H9 (cell line): ENCODE data around the gene LAMB1. TPM values are rescaled to one million over a fixed set of nuclear protein-coding genes. Genes with fewer than 3 reads are reported as not detected.

ENCODE experiments used
- DNase-seq: peaks from one replicate; pipeline ENCODE4 v3.0.0-alpha.2; 2017
- H2AFZ ChIP-seq: one replicate; pipeline ENCODE4 v1.6.1; 2013; ENCODE audit warnings: mild to moderate bottlenecking, low read length, control low read depth, moderate library complexity
- H2AK5ac ChIP-seq: 2 replicates; pipeline ENCODE4 v1.6.1; 2013; ENCODE audit warnings: low read length, control low read depth, mixed read lengths; ENCODE audit not compliant: insufficient read length
- H2BK120ac ChIP-seq: one replicate; pipeline ENCODE4 v1.6.1; 2013; ENCODE audit warnings: low read depth, mild to moderate bottlenecking, low read length, control low read depth, inconsistent platforms; ENCODE audit not compliant: poor library complexity, severe bottlenecking
- H2BK12ac ChIP-seq: 2 replicates; pipeline ENCODE4 v1.6.1; 2013; ENCODE audit warnings: low read length, control low read depth, mixed read lengths, low read depth; ENCODE audit not compliant: insufficient read length
- H2BK15ac ChIP-seq: 2 replicates; pipeline ENCODE4 v1.6.1; 2013; ENCODE audit warnings: low read depth, low read length, control low read depth
- H2BK20ac ChIP-seq: one replicate; pipeline ENCODE4 v1.6.1; 2013; ENCODE audit warnings: low read depth, mild to moderate bottlenecking, low read length, control low read depth, inconsistent platforms; ENCODE audit not compliant: poor library complexity, severe bottlenecking
- H2BK5ac ChIP-seq: 2 replicates; pipeline ENCODE4 v1.6.1; 2013; ENCODE audit warnings: low read length, control low read depth, mixed read lengths; ENCODE audit not compliant: insufficient read length
- H3K14ac ChIP-seq: 2 replicates; pipeline ENCODE4 v1.6.1; 2013; ENCODE audit warnings: low read length, control low read depth; ENCODE audit not compliant: insufficient read depth
- H3K18ac ChIP-seq: 2 replicates; pipeline ENCODE4 v1.6.1; 2013; ENCODE audit warnings: low read depth, mild to moderate bottlenecking, mixed read lengths, low read length, control low read depth; ENCODE audit not compliant: insufficient read length
- H3K23ac ChIP-seq: 2 replicates; pipeline ENCODE4 v1.6.1; 2013; ENCODE audit warnings: low read length, control low read depth, mixed read lengths, low read depth; ENCODE audit not compliant: insufficient read length
- H3K23me2 ChIP-seq: 2 replicates; pipeline ENCODE4 v1.6.1; 2013; ENCODE audit warnings: low read depth, mild to moderate bottlenecking, mixed read lengths, low read length, control low read depth; ENCODE audit not compliant: insufficient read length, poor library complexity, severe bottlenecking
- H3K27ac ChIP-seq: 2 replicates; pipeline ENCODE4 v1.5.1; 2013; ENCODE audit warnings: low read length, control low read depth, mixed read lengths, low read depth; ENCODE audit not compliant: insufficient read length
- H3K27me3 ChIP-seq: 2 replicates; pipeline ENCODE4 v1.6.1; 2013; ENCODE audit warnings: low read length, control low read depth, inconsistent platforms; ENCODE audit not compliant: insufficient read depth
- H3K4ac ChIP-seq: 2 replicates; pipeline ENCODE4 v1.6.1; 2013; ENCODE audit warnings: low read depth, mild to moderate bottlenecking, control low read depth, inconsistent platforms, low read length, moderate library complexity
- H3K4me1 ChIP-seq: 2 replicates; pipeline ENCODE4 v1.6.1; 2013; ENCODE audit warnings: low read length, control low read depth, inconsistent platforms; ENCODE audit not compliant: insufficient read depth
- H3K4me2 ChIP-seq: 2 replicates; pipeline ENCODE4 v1.6.1; 2013; ENCODE audit warnings: low read length, control low read depth, mixed read lengths; ENCODE audit not compliant: insufficient read length, insufficient read depth
- H3K56ac ChIP-seq: 2 replicates; pipeline ENCODE4 v1.6.1; 2013; ENCODE audit warnings: low read depth, mild to moderate bottlenecking, mixed read lengths, low read length, control low read depth; ENCODE audit not compliant: insufficient read length
- H3K79me1 ChIP-seq: 2 replicates; pipeline ENCODE4 v1.6.1; 2013; ENCODE audit warnings: low read depth, mild to moderate bottlenecking, moderate library complexity, low read length, control low read depth, inconsistent platforms; ENCODE audit not compliant: insufficient read depth, poor library complexity, severe bottlenecking
- H3K79me2 ChIP-seq: 2 replicates; pipeline ENCODE4 v1.6.1; 2013; ENCODE audit warnings: low read length, control low read depth, inconsistent platforms; ENCODE audit not compliant: insufficient read depth
- H3K9ac ChIP-seq: 2 replicates; pipeline ENCODE4 v1.6.1; 2013; ENCODE audit warnings: low read length, control low read depth, mixed read lengths; ENCODE audit not compliant: insufficient read length; ENCODE audit errors: extremely low read depth
- H3K9me3 ChIP-seq: one replicate; pipeline ENCODE4 v1.6.1; 2013; ENCODE audit warnings: low read depth, low read length, inconsistent platforms; ENCODE audit not compliant: control insufficient read depth
- H3T11ph ChIP-seq: one replicate; pipeline ENCODE4 v1.6.1; 2013; ENCODE audit warnings: mild to moderate bottlenecking, low read length, control low read depth, inconsistent platforms
- H4K20me1 ChIP-seq: one replicate; pipeline ENCODE4 v1.6.1; 2013; ENCODE audit not compliant: control insufficient read depth, insufficient read length, insufficient read depth
- H4K5ac ChIP-seq: 2 replicates; pipeline ENCODE4 v1.6.1; 2013; ENCODE audit warnings: low read depth, mild to moderate bottlenecking, mixed read lengths, low read length, control low read depth; ENCODE audit not compliant: insufficient read length
- H4K8ac ChIP-seq: replicated peaks from 2 replicates; pipeline ENCODE4 v1.6.1; 2013; ENCODE audit warnings: low read length, control low read depth, mixed read lengths, low read depth; ENCODE audit not compliant: insufficient read length
- H4K91ac ChIP-seq: 2 replicates; pipeline ENCODE4 v1.6.1; 2013; ENCODE audit warnings: low read depth, mild to moderate bottlenecking, moderate library complexity, mixed read lengths, low read length, control low read depth; ENCODE audit not compliant: insufficient read length
- H3K27ac Mint-ChIP-seq, 3 experiments: 2 replicates in 2 of 3; 3 replicates in 1 of 3; pipeline ENCODE4 v1.8.0; 2020 to 2021; ENCODE audit warnings: mixed read lengths in 3 of 3, mild to moderate bottlenecking in 1 of 3, moderate library complexity in 1 of 3
- H3K27me3 Mint-ChIP-seq: 2 replicates; pipeline ENCODE4 v1.8.0; 2021; ENCODE audit warnings: low read depth, mild to moderate bottlenecking, moderate library complexity, mixed read lengths
- H3K36me3 Mint-ChIP-seq, 3 experiments: 2 replicates in 2 of 3; 3 replicates in 1 of 3; pipeline ENCODE4 v1.8.0; 2020 to 2021; ENCODE audit warnings: low read depth in 3 of 3, mixed read lengths in 3 of 3; ENCODE audit not compliant: insufficient read depth in 1 of 3
- H3K4me1 Mint-ChIP-seq, 2 experiments: 2 replicates each; pipeline ENCODE4 v1.8.0; 2020; ENCODE audit warnings: mixed read lengths in 2 of 2
- H3K4me3 Mint-ChIP-seq, 2 experiments: 2 replicates in 1 of 2; 3 replicates in 1 of 2; pipeline ENCODE4 v1.8.0; 2020 to 2021; ENCODE audit warnings: mild to moderate bottlenecking in 2 of 2, mixed read lengths in 2 of 2, moderate library complexity in 1 of 2
- H3K9me3 Mint-ChIP-seq, 2 experiments: 2 replicates in 1 of 2; 3 replicates in 1 of 2; pipeline ENCODE4 v1.8.0; 2020; ENCODE audit warnings: mild to moderate bottlenecking in 2 of 2, mixed read lengths in 2 of 2, moderate library complexity in 1 of 2
- WGBS: extraction: QIAGEN DNeasy Blood & Tissue Kit; methylation state at CpG from one replicate; pipeline ENCODE4 v1.1.7; 2013; ENCODE audit warnings: missing lambda C conversion rate, low lambda C conversion rate, mixed read lengths; ENCODE audit not compliant: insufficient read length; ENCODE audit errors: extremely low coverage; 5-methylcytosine and 5-hydroxymethylcytosine counted together
- total RNA-seq: library from RNA; stranded (reverse); gene quantifications from 2 replicates; pipeline ENCODE4 v1.2.1, GENCODE V29; 2021
- TF ChIP-seq, protein P1 (sequence below): fragments of 200-600 bp; sonication (generic); conservative IDR thresholded peaks from 3 replicates; pipeline ENCODE4 v1.8.0; 2021; ENCODE audit warnings: antibody characterized with exemption, mild to moderate bottlenecking

LAMB1 gene
- total RNA-seq, 1 experiment from 2014 or later: 75.8 TPM

DNA sequence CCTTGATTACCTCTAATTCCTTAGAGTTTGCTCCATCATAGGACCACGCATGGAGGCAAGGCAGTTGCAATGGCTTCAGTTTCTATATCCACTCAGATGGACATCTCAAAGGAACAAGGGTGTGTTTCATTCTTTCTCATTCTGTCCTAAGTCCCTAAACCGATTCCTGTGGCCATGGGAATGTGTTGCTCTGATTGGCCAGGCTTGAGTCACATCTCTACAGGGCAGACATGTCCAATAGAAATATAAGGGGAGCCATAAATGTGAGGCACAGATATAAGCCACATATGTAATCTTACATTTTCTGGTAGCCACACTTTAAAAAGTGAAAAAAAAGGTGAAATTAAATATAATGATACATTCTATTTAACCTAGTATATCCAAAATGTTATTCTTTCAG lies 128.8 kb downstream of the LAMB1 start:
- no peak overlapping the region for H2BK5ac ChIP-seq
- no peaks in the 10 kb centered on the region for H3K9me3 ChIP-seq
- H2BK15ac ChIP-seq: no peak overlapping the region
- no peaks in the 10 kb centered on the region for H3K27me3 ChIP-seq
- H3K4me1 ChIP-seq: no peaks in the 10 kb centered on the region
- H3K56ac ChIP-seq: no peak overlapping the region
- no peak overlapping the region for H3K27ac ChIP-seq
- DNase-seq: no peak
- H3K23me2 ChIP-seq: no peaks in the 10 kb centered on the region
- no peak overlapping the region for H4K91ac ChIP-seq
- no peak overlapping the region for H2AFZ ChIP-seq
- no peak overlapping the region for H4K8ac ChIP-seq
- H3K36me3 Mint-ChIP-seq: no peaks in the 10 kb centered on the region
- H3K18ac ChIP-seq: no peak overlapping the region
- no peaks in the 10 kb centered on the region; the same call in 1 of the 2 replicates for H3K27me3 Mint-ChIP-seq
- no peaks in the 10 kb centered on the region for H3K4me1 Mint-ChIP-seq
- no peak overlapping the region for H3K4me3 Mint-ChIP-seq
- no peak overlapping the region for H3T11ph ChIP-seq
- H3K79me1 ChIP-seq: no peaks in the 10 kb centered on the region
- no peak overlapping the region for H3K23ac ChIP-seq
- no peak overlapping the region for H3K9ac ChIP-seq
- no CpG with 5 or more reads among the region's 2 CpGs for WGBS
- H3K4me2 ChIP-seq: no peak overlapping the region
- no peak overlapping the region for H3K14ac ChIP-seq
- no peak overlapping the region for H2BK120ac ChIP-seq
- no peaks in the 10 kb centered on the region for H4K20me1 ChIP-seq
- H2BK12ac ChIP-seq: no peak overlapping the region
- H3K27ac Mint-ChIP-seq: no peak overlapping the region
- no peak overlapping the region for H4K5ac ChIP-seq
- no peak overlapping the region for H3K4ac ChIP-seq
- no peaks in the 10 kb centered on the region for H3K79me2 ChIP-seq
- H3K9me3 Mint-ChIP-seq: no peaks in the 10 kb centered on the region
- TF ChIP-seq, protein P1, sequence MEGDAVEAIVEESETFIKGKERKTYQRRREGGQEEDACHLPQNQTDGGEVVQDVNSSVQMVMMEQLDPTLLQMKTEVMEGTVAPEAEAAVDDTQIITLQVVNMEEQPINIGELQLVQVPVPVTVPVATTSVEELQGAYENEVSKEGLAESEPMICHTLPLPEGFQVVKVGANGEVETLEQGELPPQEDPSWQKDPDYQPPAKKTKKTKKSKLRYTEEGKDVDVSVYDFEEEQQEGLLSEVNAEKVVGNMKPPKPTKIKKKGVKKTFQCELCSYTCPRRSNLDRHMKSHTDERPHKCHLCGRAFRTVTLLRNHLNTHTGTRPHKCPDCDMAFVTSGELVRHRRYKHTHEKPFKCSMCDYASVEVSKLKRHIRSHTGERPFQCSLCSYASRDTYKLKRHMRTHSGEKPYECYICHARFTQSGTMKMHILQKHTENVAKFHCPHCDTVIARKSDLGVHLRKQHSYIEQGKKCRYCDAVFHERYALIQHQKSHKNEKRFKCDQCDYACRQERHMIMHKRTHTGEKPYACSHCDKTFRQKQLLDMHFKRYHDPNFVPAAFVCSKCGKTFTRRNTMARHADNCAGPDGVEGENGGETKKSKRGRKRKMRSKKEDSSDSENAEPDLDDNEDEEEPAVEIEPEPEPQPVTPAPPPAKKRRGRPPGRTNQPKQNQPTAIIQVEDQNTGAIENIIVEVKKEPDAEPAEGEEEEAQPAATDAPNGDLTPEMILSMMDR: no peak
- H2AK5ac ChIP-seq: no peak overlapping the region
- no peak overlapping the region for H2BK20ac ChIP-seq

Other genes starting within 250 kb of the LAMB1 start
- not detected in 2 replicates for gene SLC26A3, start 199.9 kb downstream of the LAMB1 start, total RNA-seq
- gene DLD, start 112.0 kb downstream of the LAMB1 start, total RNA-seq: 91.0 and 93.7 TPM in 2 replicates
- not detected in 2 replicates for gene LAMB4, start 127.2 kb upstream of the LAMB1 start, total RNA-seq